HK-2 (cell line): ENCODE data around the gene AP1S2.

ENCODE experiments used
- DNase-seq: peaks from one replicate; pipeline ENCODE4 v3.0.0-alpha.2; 2018; ENCODE audit not compliant: unreplicated experiment

Gene AP1S2

GRCh38 chrX:15812192-15812938 lies 42.2 kb downstream of the AP1S2 start:
- no peak for DNase-seq

- DNase-seq: no peak
Observed at GRCh38 chrX:15808254-15808653, 46.4 kb downstream of the AP1S2 start.

- DNase-seq: no peak
Observed at GRCh38 chrX:15804563-15804962, 50.0 kb downstream of the AP1S2 start.

GRCh38 chrX:15797707-15798106 lies 56.9 kb downstream of the AP1S2 start:
- no peak for DNase-seq

GRCh38 chrX:15790769-15791290 lies 63.8 kb downstream of the AP1S2 start:
- no peak for DNase-seq

- peak; percentile 79 for DNase-seq
Observed at GRCh38 chrX:15789979-15790768, 64.4 kb downstream of the AP1S2 start, which contains the start of gene ZRSR2. ZRSR2 (plus strand) TSS chrX:15790484; CDS start chrX:15790496, 12 bp downstream.

GRCh38 chrX:15786915-15787314 lies 67.7 kb downstream of the AP1S2 start:
- DNase-seq: no peak

GRCh38 chrX:15785176-15785750 lies 69.3 kb downstream of the AP1S2 start:
- DNase-seq: no peak

GRCh38 chrX:15781961-15782699 lies 72.5 kb downstream of the AP1S2 start:
- DNase-seq: no peak
